MM.1S (cell line): ENCODE measurements around the gene CCNF.
"Not testable (repeated sequence)": the region's sequence is repeated elsewhere in the genome, so short reads cannot be mapped to it uniquely, and the experiment has no call there.

Experiments used
- DNase-seq: peaks from one replicate; pipeline ENCODE4 v3.0.0-alpha.2; 2015
- H2AFZ ChIP-seq: fragments of 300-600 bp; sonication (generic); 2 replicates; pipeline ENCODE4 v1.6.0; 2016; ENCODE audit warnings: antibody characterized with exemption, low read length
- H3F3A ChIP-seq: fragments of 300-600 bp; sonication (generic); 2 replicates; pipeline ENCODE4 v1.6.1; 2016; ENCODE audit warnings: mild to moderate bottlenecking, antibody characterized with exemption, low read length, moderate library complexity, mixed read lengths; ENCODE audit not compliant: insufficient read depth
- H3K27ac ChIP-seq: fragments of 300-600 bp; sonication (generic); 2 replicates; pipeline ENCODE4 v1.5.1; 2016; ENCODE audit warnings: mild to moderate bottlenecking, low read length
- H3K27me3 ChIP-seq: fragments of 300-600 bp; sonication (generic); replicated peaks from 2 replicates; pipeline ENCODE4 v1.6.0; 2016; ENCODE audit warnings: low read length; ENCODE audit not compliant: insufficient read depth
- H3K36me3 ChIP-seq: fragments of 300-600 bp; sonication (generic); replicated peaks from 2 replicates; pipeline ENCODE4 v1.6.1; 2016; ENCODE audit warnings: mild to moderate bottlenecking, low read length, mixed read lengths; ENCODE audit not compliant: insufficient read depth
- H3K4me1 ChIP-seq: fragments of 300-600 bp; sonication (generic); 2 replicates; pipeline ENCODE4 v1.6.1; 2016; ENCODE audit warnings: low read length, mixed read lengths
- H3K4me2 ChIP-seq: fragments of 300-600 bp; sonication (generic); 2 replicates; pipeline ENCODE4 v1.6.0; 2016; ENCODE audit warnings: low read depth, low read length
- H3K4me3 ChIP-seq: fragments of 300-600 bp; sonication (generic); 2 replicates; pipeline ENCODE4 v1.5.1; 2016; ENCODE audit warnings: low read length, mixed read lengths
- H3K79me2 ChIP-seq: fragments of 300-600 bp; sonication (generic); 2 replicates; pipeline ENCODE4 v1.6.1; 2016; ENCODE audit warnings: mixed run types, low read length, mixed read lengths
- H3K9ac ChIP-seq: fragments of 300-600 bp; sonication (generic); 2 replicates; pipeline ENCODE4 v1.6.1; 2016; ENCODE audit warnings: low read length, mixed read lengths
- H3K9me2 ChIP-seq: fragments of 300-600 bp; sonication (generic); replicated peaks from 2 replicates; pipeline ENCODE4 v1.6.1; 2016; ENCODE audit warnings: mild to moderate bottlenecking, low read length, mixed read lengths; ENCODE audit not compliant: insufficient read depth
- H3K9me3 ChIP-seq: fragments of 300-600 bp; sonication (generic); replicated peaks from 2 replicates; pipeline ENCODE4 v1.6.1; 2016; ENCODE audit warnings: mild to moderate bottlenecking, low read length, mixed read lengths; ENCODE audit not compliant: insufficient read depth
- H4K20me1 ChIP-seq: fragments of 300-600 bp; sonication (generic); 2 replicates; pipeline ENCODE4 v1.6.1; 2016; ENCODE audit warnings: mild to moderate bottlenecking, low read length, moderate library complexity, mixed read lengths; ENCODE audit not compliant: insufficient read depth
- EZH2 ChIP-seq: fragments of 300-600 bp; sonication (generic); optimal IDR thresholded peaks from 2 replicates; pipeline ENCODE3; 2017; ENCODE audit warnings: low read depth, mild to moderate bottlenecking, antibody characterized with exemption, low read length, mixed read lengths
- EZH2phosphoT487 ChIP-seq: fragments of 300-600 bp; sonication (generic); IDR thresholded peaks from 2 replicates; pipeline ENCODE4 v1.6.1; 2018; ENCODE audit warnings: antibody characterized with exemption, low read length
- TF ChIP-seq, protein P1 (sequence below): fragments of 300-600 bp; sonication (generic); IDR thresholded peaks from 2 replicates; pipeline ENCODE4 v1.5.1; 2016; ENCODE audit warnings: antibody characterized with exemption, low read length, mixed read lengths

CCNF gene

DNA sequence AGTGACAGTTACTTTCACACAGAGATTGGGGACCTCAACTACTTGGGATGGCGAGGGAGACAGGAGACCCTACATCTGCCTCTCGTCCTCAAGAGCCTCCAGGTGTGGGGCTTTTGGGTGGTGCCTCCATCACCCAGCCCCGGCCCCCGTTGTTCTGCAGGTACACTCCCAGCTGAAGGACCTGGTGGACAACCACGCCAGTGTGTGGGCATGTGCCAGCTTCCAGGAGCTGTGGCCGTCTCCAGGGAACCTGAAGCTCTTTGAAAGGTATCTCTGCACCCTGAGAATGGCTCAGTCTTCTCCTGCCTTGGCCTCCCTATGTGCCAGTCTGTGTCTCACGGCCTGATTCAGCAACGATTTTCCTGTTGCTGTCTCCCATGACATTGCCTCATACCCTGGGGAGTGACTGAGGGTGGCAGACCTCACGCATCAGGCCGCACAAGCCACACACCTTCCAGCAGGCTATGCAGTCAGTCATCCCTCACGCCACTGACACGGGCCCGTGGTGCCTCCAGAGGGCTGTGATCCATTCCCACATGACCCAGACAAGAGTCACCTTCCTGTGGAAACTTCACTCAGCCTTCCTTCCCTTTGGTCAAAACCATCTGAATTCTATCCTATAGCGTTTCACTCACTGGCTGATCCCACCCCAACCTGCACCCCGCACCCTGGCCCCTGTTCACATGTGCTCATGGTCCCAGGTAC is 3.7 kb downstream of the CCNF start:
- Histone ChIP-seq H3K9me2 (no peaks in the 10 kb centered on the region), H3K4me3 (no peak overlapping the region), H3K4me1 (peaks cover 10% of the 10 kb centered on the region), H3K27me3 (no peaks in the 10 kb centered on the region), H3F3A (no peaks in the 10 kb centered on the region), H3K9ac (no peak overlapping the region), H3K36me3 (peaks cover 17% of the 10 kb centered on the region), H3K27ac (no peak overlapping the region), H3K79me2 (peaks cover 40% of the 10 kb centered on the region), H3K4me2 (no peak overlapping the region), H4K20me1 (no peaks in the 10 kb centered on the region), H2AFZ (no peak overlapping the region), H3K9me3 (no peaks in the 10 kb centered on the region)
- TF ChIP-seq, protein P1, sequence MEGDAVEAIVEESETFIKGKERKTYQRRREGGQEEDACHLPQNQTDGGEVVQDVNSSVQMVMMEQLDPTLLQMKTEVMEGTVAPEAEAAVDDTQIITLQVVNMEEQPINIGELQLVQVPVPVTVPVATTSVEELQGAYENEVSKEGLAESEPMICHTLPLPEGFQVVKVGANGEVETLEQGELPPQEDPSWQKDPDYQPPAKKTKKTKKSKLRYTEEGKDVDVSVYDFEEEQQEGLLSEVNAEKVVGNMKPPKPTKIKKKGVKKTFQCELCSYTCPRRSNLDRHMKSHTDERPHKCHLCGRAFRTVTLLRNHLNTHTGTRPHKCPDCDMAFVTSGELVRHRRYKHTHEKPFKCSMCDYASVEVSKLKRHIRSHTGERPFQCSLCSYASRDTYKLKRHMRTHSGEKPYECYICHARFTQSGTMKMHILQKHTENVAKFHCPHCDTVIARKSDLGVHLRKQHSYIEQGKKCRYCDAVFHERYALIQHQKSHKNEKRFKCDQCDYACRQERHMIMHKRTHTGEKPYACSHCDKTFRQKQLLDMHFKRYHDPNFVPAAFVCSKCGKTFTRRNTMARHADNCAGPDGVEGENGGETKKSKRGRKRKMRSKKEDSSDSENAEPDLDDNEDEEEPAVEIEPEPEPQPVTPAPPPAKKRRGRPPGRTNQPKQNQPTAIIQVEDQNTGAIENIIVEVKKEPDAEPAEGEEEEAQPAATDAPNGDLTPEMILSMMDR = no peak
- TF ChIP-seq EZH2phosphoT487 (no peak), EZH2 (no peak)
- no peak for DNase-seq

DNA sequence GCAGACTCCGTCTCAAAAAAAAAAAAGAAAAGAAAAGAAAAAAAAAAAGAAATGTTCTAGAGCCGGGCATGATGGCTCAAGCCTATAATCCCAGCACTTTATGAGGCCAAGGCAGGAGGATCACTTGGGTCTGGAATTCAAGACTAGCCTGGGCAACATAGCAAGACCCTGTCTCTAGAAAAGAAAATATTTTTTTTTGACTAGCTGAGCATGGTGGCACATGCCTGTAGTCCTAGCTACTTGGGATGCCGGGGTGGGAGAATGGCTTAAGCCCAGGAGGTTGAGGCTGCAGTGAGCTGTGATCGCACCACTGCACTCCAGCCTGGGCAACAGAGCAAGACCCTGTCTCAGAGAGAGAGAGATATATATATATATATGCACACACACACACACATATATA is 6.0 kb downstream of the CCNF start:
- H3K4me3 ChIP-seq, H3K9ac ChIP-seq, H3K9me2 ChIP-seq, H3F3A ChIP-seq, H3K4me1 ChIP-seq, H2AFZ ChIP-seq, H3K27ac ChIP-seq, H4K20me1 ChIP-seq, H3K9me3 ChIP-seq, H3K4me2 ChIP-seq, DNase-seq, H3K27me3 ChIP-seq: not testable (repeated sequence)
- Histone ChIP-seq H3K79me2 (peaks cover 30% of the 10 kb centered on the region), H3K36me3 (peaks cover 20% of the 10 kb centered on the region)

DNA sequence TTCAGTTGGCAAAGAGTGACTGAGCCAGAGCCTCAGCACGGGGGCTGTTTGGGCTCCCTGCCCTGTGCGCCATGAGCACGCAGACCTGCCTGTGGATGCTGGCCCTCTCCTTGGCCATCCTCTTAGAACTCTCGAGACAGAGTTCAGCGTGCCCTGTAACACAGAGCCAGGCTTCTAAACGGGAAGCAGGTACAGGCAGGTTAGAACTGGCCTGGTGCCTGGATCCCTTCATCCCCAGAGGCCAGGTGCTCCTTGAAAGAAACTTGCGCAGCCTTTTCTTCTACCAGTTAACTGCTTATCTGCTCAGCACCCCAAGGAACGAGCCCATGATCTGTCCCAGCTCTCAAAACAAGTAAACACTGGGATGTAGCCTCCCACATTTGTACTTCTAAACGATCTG is 6.9 kb downstream of the CCNF start:
- no peaks in the 10 kb centered on the region for H3K4me1 ChIP-seq
- H3K4me2 ChIP-seq = no peak overlapping the region
- DNase-seq = no peak
- H2AFZ ChIP-seq = no peak overlapping the region
- H3K27me3 ChIP-seq = no peaks in the 10 kb centered on the region
- no peak overlapping the region for H3K27ac ChIP-seq
- H3K9me3 ChIP-seq = no peaks in the 10 kb centered on the region
- H3K4me3 ChIP-seq = no peak overlapping the region
- peaks cover 20% of the 10 kb centered on the region for H3K36me3 ChIP-seq
- no peaks in the 10 kb centered on the region for H4K20me1 ChIP-seq
- H3K9ac ChIP-seq = no peak overlapping the region
- H3K9me2 ChIP-seq = no peaks in the 10 kb centered on the region
- H3F3A ChIP-seq = 0 out of 2 replicates have a peak, but pooled peaks cover 9% of the 10 kb centered on the region
- H3K79me2 ChIP-seq = peaks cover 22% of the 10 kb centered on the region
- TF ChIP-seq EZH2 (no peak), EZH2phosphoT487 (no peak)
- TF ChIP-seq, protein P1 = no peak

DNA sequence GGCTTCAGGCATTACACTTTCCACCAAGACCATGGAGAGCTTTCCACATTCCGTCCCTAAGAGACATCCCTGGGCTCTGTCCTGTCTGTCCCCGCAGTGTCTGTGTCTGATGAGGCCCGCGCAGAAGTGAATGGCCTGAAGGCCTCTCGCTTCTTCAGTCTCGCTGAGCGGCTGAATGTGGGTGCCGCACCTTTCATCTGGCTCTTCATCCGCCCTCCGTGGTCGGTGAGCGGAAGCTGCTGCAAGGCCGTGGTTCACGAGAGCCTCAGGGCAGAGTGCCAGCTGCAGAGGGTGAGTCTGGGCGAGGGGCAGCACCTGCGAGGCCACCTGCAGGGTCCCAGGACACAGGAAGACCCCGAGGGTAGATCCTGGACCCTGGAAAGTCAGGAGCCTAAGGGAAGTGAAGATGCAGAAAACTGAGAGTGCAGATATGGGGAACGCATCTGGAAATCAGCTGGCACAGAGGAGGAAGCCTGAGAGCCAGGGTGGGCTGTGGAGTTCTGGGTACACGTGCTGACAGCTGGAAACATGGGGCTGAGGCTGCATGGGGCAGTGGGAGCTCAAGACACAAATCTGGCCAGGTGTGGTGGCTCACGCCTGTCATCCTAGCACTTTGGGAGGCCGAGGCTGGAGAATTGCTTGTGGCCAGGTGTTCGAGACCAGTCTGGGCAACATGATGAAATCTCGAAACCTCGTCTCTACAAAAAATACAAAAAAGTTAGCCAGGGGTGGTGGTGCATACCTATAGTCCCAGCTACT is 8.0 kb downstream of the CCNF start:
- H3K9ac ChIP-seq = no peak overlapping the region
- peaks cover 20% of the 10 kb centered on the region for H3K36me3 ChIP-seq
- 0 out of 2 replicates have a peak, but pooled peaks cover 9% of the 10 kb centered on the region for H3F3A ChIP-seq
- no peak overlapping the region for H2AFZ ChIP-seq
- H3K27me3 ChIP-seq = no peaks in the 10 kb centered on the region
- H3K4me1 ChIP-seq = no peaks in the 10 kb centered on the region
- H3K79me2 ChIP-seq = peaks cover 12% of the 10 kb centered on the region
- no peak overlapping the region for H3K27ac ChIP-seq
- H3K4me2 ChIP-seq = no peak overlapping the region
- H4K20me1 ChIP-seq = no peaks in the 10 kb centered on the region
- no peaks in the 10 kb centered on the region for H3K9me2 ChIP-seq
- no peaks in the 10 kb centered on the region for H3K9me3 ChIP-seq
- no peak for DNase-seq
- TF ChIP-seq EZH2 (no peak), EZH2phosphoT487 (no peak)
- TF ChIP-seq, protein P1 = no peak
- H3K4me3 ChIP-seq = no peak overlapping the region
